Keratinocyte (primary cell): Measurements from ENCODE around the gene HBQ1. TPM values are rescaled to one million over a fixed set of nuclear protein-coding genes. Genes with fewer than 3 reads are reported as not detected.
"Not testable (repeated sequence)": the region's sequence is repeated elsewhere in the genome, so short reads cannot be mapped to it uniquely, and the experiment has no call there.

Experiments used
- DNase-seq: peaks from one replicate; pipeline ENCODE4 v3.0.0-alpha.2; 2011; ENCODE audit warnings: low read depth, missing footprints, low spot score
- FAIRE-seq: peaks from 2 replicates; lab custom pipeline; 2011; peaks lifted over from hg19 to GRCh38; lab: Jason Lieb, UNC
- H2AFZ ChIP-seq: 2 replicates; pipeline ENCODE4 v1.6.0; 2012; ENCODE audit warnings: low read length, control low read depth, inconsistent platforms; ENCODE audit not compliant: control insufficient read depth
- H3K27ac ChIP-seq: 2 replicates; pipeline ENCODE4 v1.5.1; 2011; ENCODE audit warnings: low read length; ENCODE audit not compliant: control insufficient read depth, insufficient read depth
- H3K27me3 ChIP-seq: 3 replicates; pipeline ENCODE4 v1.6.0; 2011; ENCODE audit warnings: low read length; ENCODE audit not compliant: control insufficient read depth, insufficient read depth; ENCODE audit errors: extremely low read depth
- H3K36me3 ChIP-seq, 2 experiments: 2 replicates in 1 of 2; 3 replicates in 1 of 2; pipeline ENCODE4 v1.5.1; 2011; ENCODE audit warnings: low read length in 2 of 2, mild to moderate bottlenecking in 1 of 2; ENCODE audit not compliant: control insufficient read depth in 2 of 2, insufficient read depth in 2 of 2; ENCODE audit errors: extremely low read depth in 1 of 2
- H3K4me1 ChIP-seq: 3 replicates; pipeline ENCODE4 v1.5.1; 2011; ENCODE audit warnings: low read length; ENCODE audit not compliant: control insufficient read depth, insufficient read depth; ENCODE audit errors: extremely low read depth
- H3K4me2 ChIP-seq: 3 replicates; pipeline ENCODE4 v1.6.0; 2011; ENCODE audit warnings: low read depth, low read length; ENCODE audit not compliant: control insufficient read depth, insufficient read depth; ENCODE audit errors: extremely low read depth
- H3K4me3 ChIP-seq, 3 experiments: fragments of 200-600 bp in 1 of 3; sonication (generic) in 1 of 3; 2 replicates in 2 of 3; 3 replicates in 1 of 3; pipeline ENCODE4 v1.5.1; 2011 to 2016; ENCODE audit warnings: low read length in 3 of 3, mild to moderate bottlenecking in 3 of 3, control low read depth in 2 of 3, inconsistent platforms in 1 of 3, low read depth in 1 of 3, mixed read lengths in 1 of 3, mixed run types in 1 of 3, moderate library complexity in 1 of 3; ENCODE audit not compliant: control insufficient read depth in 2 of 3, insufficient read depth in 2 of 3; ENCODE audit errors: extremely low read depth in 1 of 3
- H3K79me2 ChIP-seq: 2 replicates; pipeline ENCODE4 v1.6.0; 2012; ENCODE audit warnings: low read length; ENCODE audit not compliant: control insufficient read depth, insufficient read depth
- H3K9ac ChIP-seq: 3 replicates; pipeline ENCODE4 v1.6.0; 2011; ENCODE audit warnings: low read length; ENCODE audit not compliant: control insufficient read depth, insufficient read depth; ENCODE audit errors: extremely low read depth
- H3K9me1 ChIP-seq: 3 replicates; pipeline ENCODE4 v1.6.0; 2011; ENCODE audit warnings: low read length; ENCODE audit not compliant: control insufficient read depth, insufficient read depth; ENCODE audit errors: extremely low read depth
- H3K9me3 ChIP-seq: 2 replicates; pipeline ENCODE4 v1.5.1; 2012; ENCODE audit warnings: low read depth, low read length; ENCODE audit not compliant: control insufficient read depth
- H4K20me1 ChIP-seq: 3 replicates; pipeline ENCODE4 v1.6.0; 2011; ENCODE audit warnings: low read length; ENCODE audit not compliant: control insufficient read depth, insufficient read depth; ENCODE audit errors: extremely low read depth
- EZH2 ChIP-seq: IDR thresholded peaks from one replicate; pipeline ENCODE4 v1.6.1; 2012; ENCODE audit warnings: inconsistent platforms, mild to moderate bottlenecking, low read length, moderate library complexity
- dilution Hi-C: fragments of 300-500 bp; cut with MboI; formaldehyde crosslinking; loops from one replicate; pipeline ENCODE4 v1.7.0; 2020; ENCODE audit warnings: low sequenced_read_pairs; ENCODE audit not compliant: extremely low pct_ligation_motif_present
- polyA plus RNA-seq, 5 experiments: library from polyadenylated mRNA; depleted of rRNA in 3 of 5; stranded (reverse) in 3 of 5; stranded (forward) in 1 of 5; unstranded in 1 of 5; fragments of >200 nt; gene quantifications; 1 replicate in 1 of 5; 2 replicates in 3 of 5; 3 replicates in 1 of 5; pipeline versions ENCODE4 v1.2.1 to v1.2.3, GENCODE V29; 2011 to 2012; ENCODE audit warnings: missing spikeins in 2 of 5, low read depth in 1 of 5, low replicate concordance in 1 of 5
- TF ChIP-seq, protein P1 (sequence below), 3 experiments: IDR thresholded peaks in 1 of 3; conservative IDR thresholded peaks in 1 of 3; optimal IDR thresholded peaks in 1 of 3; 2 replicates in 2 of 3; 3 replicates in 1 of 3; pipeline versions ENCODE3 to v1.5.1; 2011; ENCODE audit warnings: low read length in 3 of 3, mild to moderate bottlenecking in 3 of 3, moderate library complexity in 2 of 3, control low read depth in 1 of 3, inconsistent platforms in 1 of 3; ENCODE audit not compliant: insufficient read depth in 2 of 3; ENCODE audit errors: extremely low read depth in 1 of 3

The HBQ1 gene
- polyA plus RNA-seq, 1 donor (not counting 4 experiments of a cell fraction or from before 2014, with no cell fraction given), result 0.13 TPM

GRCh38 chr16:164134-164823 is 16.0 kb upstream of the HBQ1 start:
- H3K9ac ChIP-seq, DNase-seq, FAIRE-seq, H3K4me2 ChIP-seq, H3K4me1 ChIP-seq, H2AFZ ChIP-seq, H4K20me1 ChIP-seq, H3K9me1 ChIP-seq, H3K4me3 ChIP-seq, H3K79me2 ChIP-seq, H3K9me3 ChIP-seq, H3K27ac ChIP-seq, dilution Hi-C loops, H3K36me3 ChIP-seq: not testable (repeated sequence)
- peaks cover 51% of the 10 kb centered on the region for H3K27me3 ChIP-seq

DNA sequence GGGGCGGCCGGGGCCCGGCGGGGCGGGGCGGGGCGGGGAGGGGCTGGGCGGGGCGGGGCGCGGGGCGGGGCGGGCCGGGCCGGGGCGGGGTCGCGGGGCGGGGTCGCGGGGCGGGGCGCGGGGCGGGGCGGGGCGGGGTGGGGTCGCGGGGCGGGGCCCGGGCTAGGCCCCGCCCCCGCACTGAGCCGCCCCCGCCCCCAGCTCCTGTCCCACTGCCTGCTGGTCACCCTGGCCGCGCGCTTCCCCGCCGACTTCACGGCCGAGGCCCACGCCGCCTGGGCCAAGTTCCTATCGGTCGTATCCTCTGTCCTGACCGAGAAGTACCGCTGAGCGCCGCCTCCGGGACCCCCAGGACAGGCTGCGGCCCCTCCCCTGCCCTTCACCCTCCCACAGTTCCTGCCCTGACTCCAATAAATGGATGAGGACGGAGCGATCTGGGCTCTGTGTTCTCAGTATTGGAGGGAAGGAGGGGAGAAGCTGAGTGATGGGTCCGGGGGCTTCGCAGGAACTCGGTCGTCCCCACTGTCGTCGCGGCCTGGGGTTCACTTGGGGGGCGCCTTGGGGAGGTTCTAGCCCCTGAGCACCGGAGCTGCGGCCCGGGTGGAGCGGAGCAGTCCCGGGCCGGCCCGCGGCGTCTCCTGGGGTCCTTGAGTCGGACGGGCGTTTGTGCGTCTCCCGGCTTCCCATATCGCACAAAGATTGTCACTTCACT is 15.3 kb upstream of the HBQ1 start:
- peak overlapping the region in 1 of 3 experiments; percentile 20 for H3K4me3 ChIP-seq
- FAIRE-seq (no peak), DNase-seq (no peak)
- no peak overlapping the region for H2AFZ ChIP-seq
- H3K9ac ChIP-seq, result no peak overlapping the region
- no peaks in the 10 kb centered on the region for H3K9me3 ChIP-seq
- dilution Hi-C loops, result no loop called here
- H3K36me3 ChIP-seq, result no peaks in the 10 kb centered on the region
- H3K27me3 ChIP-seq, result peaks cover 47% of the 10 kb centered on the region
- H3K4me2 ChIP-seq, result peak overlapping the region; percentile 16
- TF ChIP-seq EZH2, result no peak
- TF ChIP-seq, protein P1, sequence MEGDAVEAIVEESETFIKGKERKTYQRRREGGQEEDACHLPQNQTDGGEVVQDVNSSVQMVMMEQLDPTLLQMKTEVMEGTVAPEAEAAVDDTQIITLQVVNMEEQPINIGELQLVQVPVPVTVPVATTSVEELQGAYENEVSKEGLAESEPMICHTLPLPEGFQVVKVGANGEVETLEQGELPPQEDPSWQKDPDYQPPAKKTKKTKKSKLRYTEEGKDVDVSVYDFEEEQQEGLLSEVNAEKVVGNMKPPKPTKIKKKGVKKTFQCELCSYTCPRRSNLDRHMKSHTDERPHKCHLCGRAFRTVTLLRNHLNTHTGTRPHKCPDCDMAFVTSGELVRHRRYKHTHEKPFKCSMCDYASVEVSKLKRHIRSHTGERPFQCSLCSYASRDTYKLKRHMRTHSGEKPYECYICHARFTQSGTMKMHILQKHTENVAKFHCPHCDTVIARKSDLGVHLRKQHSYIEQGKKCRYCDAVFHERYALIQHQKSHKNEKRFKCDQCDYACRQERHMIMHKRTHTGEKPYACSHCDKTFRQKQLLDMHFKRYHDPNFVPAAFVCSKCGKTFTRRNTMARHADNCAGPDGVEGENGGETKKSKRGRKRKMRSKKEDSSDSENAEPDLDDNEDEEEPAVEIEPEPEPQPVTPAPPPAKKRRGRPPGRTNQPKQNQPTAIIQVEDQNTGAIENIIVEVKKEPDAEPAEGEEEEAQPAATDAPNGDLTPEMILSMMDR (optimal IDR thresholded peaks at IDR 0.05 in 1 of 3, IDR thresholded peaks at IDR 0.05 in 1 of 3, conservative IDR thresholded peaks at IDR 0.05 in 1 of 3; ENCODE audit: extremely low read depth in 1 of 3, insufficient read depth in 2 of 3, low read length in 3 of 3), result no peak
- no peaks in the 10 kb centered on the region for H3K79me2 ChIP-seq
- H3K4me1 ChIP-seq, result peaks cover 7% of the 10 kb centered on the region
- no peaks in the 10 kb centered on the region for H3K9me1 ChIP-seq
- peaks cover 4% of the 10 kb centered on the region for H4K20me1 ChIP-seq
- H3K27ac ChIP-seq, result no peak overlapping the region
